ENCODE measurements around the gene MOB2. TPM values are rescaled to one million over a fixed set of nuclear protein-coding genes. Genes with fewer than 3 reads are reported as not detected.

MOB2 gene
- total RNA-seq, 4 donors from 2014 or later, result 27.3 to 64.9 (median 34.1) TPM

- ATAC-seq (ENCODE audit: low FRiP score), result no peak
- DNase-seq (ENCODE audit: low spot score), result no peak
- TF ChIP-seq CTCF (IDR thresholded peaks at IDR 0.05), result no peak
These were observed 2.4 kb downstream of the MOB2 start for GRCh38 chr11:1484061-1484671.

- no peak for ATAC-seq (ENCODE audit: low FRiP score)
- no peak for TF ChIP-seq CTCF (IDR thresholded peaks at IDR 0.05)
- no peak for DNase-seq (ENCODE audit: low spot score)
These were observed 3.1 kb downstream of the MOB2 start for GRCh38 chr11:1483445-1483961.

- TF ChIP-seq CTCF (IDR thresholded peaks at IDR 0.05), result no peak
- ATAC-seq (ENCODE audit: low FRiP score), result no peak
- DNase-seq (ENCODE audit: low spot score), result no peak
These were observed 3.8 kb downstream of the MOB2 start for GRCh38 chr11:1482581-1483444.

GRCh38 chr11:1481861-1482441, 4.6 kb downstream of the MOB2 start:
- DNase-seq (ENCODE audit: low spot score), result no peak
- TF ChIP-seq CTCF (IDR thresholded peaks at IDR 0.05), result no peak
- ATAC-seq (ENCODE audit: low FRiP score), result no peak

- TF ChIP-seq CTCF (IDR thresholded peaks at IDR 0.05), result no peak
- DNase-seq (ENCODE audit: low spot score), result no peak
- ATAC-seq (ENCODE audit: low FRiP score), result no peak
These were observed 5.1 kb downstream of the MOB2 start for GRCh38 chr11:1481483-1481825.

- DNase-seq (ENCODE audit: low spot score), result no peak
- ATAC-seq (ENCODE audit: low FRiP score), result no peak
- TF ChIP-seq CTCF (IDR thresholded peaks at IDR 0.05), result no peak
These were observed 5.8 kb downstream of the MOB2 start for GRCh38 chr11:1480555-1481482.
